Ascending aorta (tissue), 2 donors: ENCODE data around the gene FSHB. TPM values are rescaled to one million over a fixed set of nuclear protein-coding genes. Genes with fewer than 3 reads are reported as not detected.

Experiments used
- DNase-seq, 2 donors: peaks; one replicate each; pipeline ENCODE4 v3.0.0-alpha.2; 2019; ENCODE audit warnings: low spot score in 2 of 2
- H3K27ac ChIP-seq, 2 donors: fragments of 200-600 bp; sonication (generic); one replicate each; pipeline ENCODE4 v1.5.1; 2016 to 2017; ENCODE audit warnings: mild to moderate bottlenecking in 1 of 2
- H3K27me3 ChIP-seq: fragments of 200-600 bp; sonication (generic); one replicate; pipeline ENCODE4 v1.5.1; 2017
- H3K36me3 ChIP-seq, 2 donors: fragments of 200-600 bp; sonication (generic); one replicate each; pipeline ENCODE4 v1.5.1; 2016
- H3K4me1 ChIP-seq, 2 donors: fragments of 200-600 bp; sonication (generic); one replicate each; pipeline ENCODE4 v1.5.1; 2016 to 2017; ENCODE audit warnings: mild to moderate bottlenecking in 1 of 2
- H3K4me3 ChIP-seq, 2 donors: fragments of 200-600 bp; sonication (generic); one replicate each; pipeline ENCODE4 v1.5.1; 2016 to 2017; ENCODE audit warnings: mild to moderate bottlenecking in 1 of 2
- H3K9me3 ChIP-seq, 2 donors: fragments of 200-600 bp; sonication (generic); one replicate each; pipeline ENCODE4 v1.5.1; 2016
- CTCF ChIP-seq, 3 experiments: fragments of 200-600 bp in 2 of 3; fragments of 450-650 bp in 1 of 3; sonication (generic) in 2 of 3; IDR thresholded peaks; one replicate each; pipeline ENCODE4 v1.5.1; 2016 to 2019; ENCODE audit warnings: antibody characterized with exemption in 3 of 3, mild to moderate bottlenecking in 1 of 3, moderate library complexity in 1 of 3
- intact Hi-C: fragments of 100-400 bp; cut with DNase I; formaldehyde crosslinking; loops from one replicate; pipeline ENCODE4 v1.15.1; 2023
- total RNA-seq: library from RNA; depleted of rRNA; stranded (reverse); fragments of >200 nt; gene quantifications from one replicate; pipeline ENCODE4 v1.1.0, GENCODE V29; 2016

Gene FSHB
- total RNA-seq, 1 donor from 2014 or later, result not detected

- DNase-seq, result no peak
- Histone ChIP-seq H3K27ac (no peak overlapping the region), H3K9me3 (no peaks in the 10 kb centered on the region), H3K36me3 (no peaks in the 10 kb centered on the region), H3K4me1 (no peaks in the 10 kb centered on the region), H3K27me3 (no peaks in the 10 kb centered on the region), H3K4me3 (no peak overlapping the region)
- intact Hi-C loops, result no loop called here
- no peak for TF ChIP-seq CTCF (IDR thresholded peaks at IDR 0.05)
Observed at GRCh38 chr11:30270671-30271070, 39.9 kb downstream of the FSHB start.

GRCh38 chr11:30277176-30277575 lies 46.4 kb downstream of the FSHB start:
- no peaks in the 10 kb centered on the region for H3K4me1 ChIP-seq
- intact Hi-C loops, result no loop called here
- no peaks in the 10 kb centered on the region for H3K36me3 ChIP-seq
- H3K27me3 ChIP-seq, result no peaks in the 10 kb centered on the region
- no peak for DNase-seq
- H3K4me3 ChIP-seq, result no peak overlapping the region
- no peak for TF ChIP-seq CTCF (IDR thresholded peaks at IDR 0.05)
- no peaks in the 10 kb centered on the region for H3K9me3 ChIP-seq
- no peak overlapping the region for H3K27ac ChIP-seq

- Histone ChIP-seq H3K4me3 (no peak overlapping the region), H3K4me1 (no peaks in the 10 kb centered on the region), H3K27me3 (no peaks in the 10 kb centered on the region), H3K27ac (no peak overlapping the region), H3K36me3 (no peaks in the 10 kb centered on the region), H3K9me3 (no peaks in the 10 kb centered on the region)
- intact Hi-C loops, result no loop called here
- DNase-seq, result no peak
- TF ChIP-seq CTCF (IDR thresholded peaks at IDR 0.05), result no peak
Observed at GRCh38 chr11:30279796-30280195, 49.0 kb downstream of the FSHB start.

GRCh38 chr11:30281476-30282288 lies 50.9 kb downstream of the FSHB start:
- H3K36me3 ChIP-seq, result no peaks in the 10 kb centered on the region
- no peaks in the 10 kb centered on the region for H3K4me1 ChIP-seq
- DNase-seq, result no peak
- intact Hi-C loops, result no loop called here
- H3K9me3 ChIP-seq, result no peaks in the 10 kb centered on the region
- no peaks in the 10 kb centered on the region for H3K27me3 ChIP-seq
- H3K4me3 ChIP-seq, result no peak overlapping the region
- no peak overlapping the region for H3K27ac ChIP-seq
- TF ChIP-seq CTCF (IDR thresholded peaks at IDR 0.05), result no peak

- Histone ChIP-seq H3K4me3 (no peak overlapping the region), H3K27ac (no peak overlapping the region), H3K36me3 (no peaks in the 10 kb centered on the region), H3K4me1 (no peaks in the 10 kb centered on the region), H3K9me3 (no peaks in the 10 kb centered on the region), H3K27me3 (no peaks in the 10 kb centered on the region)
- DNase-seq, result no peak
- intact Hi-C loops, result no loop called here
- TF ChIP-seq CTCF (IDR thresholded peaks at IDR 0.05), result no peak
Observed at GRCh38 chr11:30282289-30282631, 51.4 kb downstream of the FSHB start.

Other genes with a start within 250 kb of the FSHB start
- 0.11 TPM for gene KCNA4, start 214.0 kb upstream of the FSHB start, total RNA-seq
- gene ARL14EP, start 92.1 kb downstream of the FSHB start, total RNA-seq, result 4.2 TPM